Measurements from ENCODE around the gene HRH1.

HRH1 gene

DNA sequence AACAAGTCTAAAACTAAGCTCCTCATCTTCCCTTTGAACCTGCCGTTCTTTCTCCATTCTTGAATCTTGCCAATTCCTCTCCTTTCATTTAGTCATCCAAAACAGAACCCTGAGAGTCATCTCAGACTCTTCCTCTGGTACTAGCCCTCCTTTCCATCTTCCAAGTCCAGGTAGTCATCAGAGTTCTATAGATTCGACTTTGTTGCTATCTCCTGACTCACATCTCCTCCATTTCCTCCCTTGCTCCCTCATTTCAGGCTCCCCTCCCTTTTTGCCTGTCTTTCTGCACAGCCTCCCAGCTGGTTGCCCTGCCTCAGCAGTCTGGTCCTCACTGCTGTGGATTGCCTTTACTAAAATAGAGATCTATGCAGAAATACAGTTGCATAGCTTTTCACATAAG, 122.6 kb downstream of the HRH1 start:
- no peak for DNase-seq (ENCODE audit: low read depth, low spot score)

DNA sequence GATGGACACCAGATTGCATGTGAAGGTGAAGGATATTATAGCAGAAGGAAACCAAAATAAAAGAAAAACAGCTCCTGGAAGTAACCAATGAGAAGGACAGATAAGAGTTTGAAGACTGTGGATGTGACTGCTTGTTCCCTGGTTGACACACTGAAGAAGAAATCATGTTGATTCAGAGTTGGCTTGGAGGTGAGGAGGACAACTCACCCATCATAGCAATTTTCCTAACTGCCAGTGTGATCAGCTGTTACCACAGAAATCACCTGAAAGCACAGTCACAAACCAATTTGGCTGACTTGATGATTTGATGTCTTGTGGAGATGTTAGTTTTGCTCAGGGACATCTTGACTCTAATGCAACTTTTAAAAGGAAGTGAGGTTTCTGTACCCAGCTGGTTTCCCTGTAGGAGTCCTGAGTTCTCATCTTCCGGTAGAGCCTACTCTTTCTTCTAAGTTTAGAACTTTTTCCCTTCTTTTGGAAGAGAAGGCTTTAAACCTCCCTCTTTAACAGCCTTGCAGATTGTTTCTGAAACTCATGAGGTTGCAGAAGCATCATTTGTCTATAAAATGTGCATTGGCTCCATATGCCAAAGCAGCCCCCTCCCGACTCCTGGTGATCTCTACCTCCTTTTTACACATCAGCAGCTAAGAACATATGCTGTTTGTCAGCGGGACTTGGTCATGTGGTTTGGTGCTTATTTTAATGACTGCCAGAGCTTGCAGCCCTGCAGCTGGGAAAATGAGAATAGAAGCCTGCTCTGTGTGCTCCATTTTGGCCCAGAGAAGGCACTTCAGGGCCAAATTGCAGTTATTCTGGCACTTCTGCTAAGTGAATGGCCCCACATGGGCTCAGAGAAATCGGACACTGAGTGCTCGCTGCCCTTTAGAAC, 128.2 kb downstream of the HRH1 start:
- no peak for DNase-seq (ENCODE audit: low read depth, low spot score)

DNA sequence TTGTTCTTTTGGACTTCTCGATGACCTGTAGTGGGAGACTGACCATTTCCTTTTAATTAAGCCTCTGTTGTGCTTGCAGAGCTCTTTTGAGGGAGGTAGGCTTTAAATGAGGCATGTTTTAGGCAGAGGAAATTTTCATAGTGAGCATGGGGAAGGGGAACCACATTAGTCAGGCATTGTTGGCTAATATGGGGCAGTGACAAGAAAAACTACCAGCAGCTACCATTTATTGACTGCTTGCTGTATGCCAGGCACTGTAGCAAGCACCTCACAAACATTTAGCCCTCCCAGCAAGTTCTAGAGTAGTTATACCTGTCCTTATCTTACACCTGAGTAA, 128.8 kb downstream of the HRH1 start:
- DNase-seq (ENCODE audit: low read depth, low spot score), result no peak

DNA sequence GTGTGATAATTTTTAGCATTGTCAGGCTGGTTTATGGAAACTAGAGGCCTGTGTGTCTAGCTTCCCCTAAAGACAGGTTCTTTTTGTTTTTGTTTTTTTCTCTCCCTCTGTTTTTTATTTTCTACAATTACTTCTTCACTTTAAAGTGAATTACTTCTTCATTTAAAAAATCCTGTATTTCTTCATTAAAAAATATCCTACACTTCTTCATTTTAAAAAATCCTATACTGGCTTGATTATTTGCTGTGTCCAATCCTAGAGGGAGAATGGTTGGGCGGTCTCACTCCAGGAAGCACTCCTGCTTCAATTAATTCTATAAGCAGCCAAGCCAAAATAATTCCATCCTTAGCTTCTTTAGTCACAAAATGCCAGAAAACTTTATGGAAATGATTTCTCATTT, 129.7 kb downstream of the HRH1 start:
- no peak for DNase-seq (ENCODE audit: low read depth, low spot score)

DNA sequence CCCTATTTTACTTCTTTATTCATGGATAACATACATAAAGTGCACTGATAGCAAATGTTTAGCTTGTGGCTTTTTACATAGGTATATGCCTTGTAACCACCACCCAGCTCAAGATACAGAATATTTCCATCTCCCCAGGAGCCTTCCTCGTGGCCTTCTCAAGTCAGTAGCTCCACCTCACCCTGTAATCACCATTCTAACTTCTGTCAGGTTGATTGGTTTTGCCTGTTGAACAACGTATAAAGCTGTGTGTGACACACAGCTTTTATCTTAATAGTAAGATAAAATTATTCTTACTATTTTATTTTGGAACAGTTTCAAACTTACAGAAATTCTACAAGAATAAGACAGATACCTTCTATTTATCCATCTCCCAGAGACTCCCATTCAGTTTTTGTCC, 131.2 kb downstream of the HRH1 start:
- no peak for DNase-seq (ENCODE audit: low read depth, low spot score)

DNA sequence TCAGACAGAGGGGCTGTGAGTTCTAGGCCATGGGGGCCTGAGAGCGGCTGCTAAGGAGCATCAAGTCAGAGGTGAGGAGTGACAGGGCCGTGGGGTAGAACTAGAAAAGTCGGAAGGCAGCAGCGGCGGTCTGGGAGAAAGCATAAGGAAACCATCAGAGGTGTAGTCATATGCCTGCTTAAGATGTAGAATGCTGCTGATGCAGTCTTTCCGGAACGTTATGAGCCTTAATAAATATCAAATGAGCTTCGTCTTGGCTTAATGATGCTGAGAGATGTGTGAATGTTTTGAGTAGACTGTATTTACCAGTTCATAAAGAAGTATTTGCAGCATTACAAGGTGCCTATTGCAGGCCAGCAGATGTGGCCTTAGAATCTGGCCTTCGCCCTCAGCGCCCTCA, 133.1 kb downstream of the HRH1 start:
- DNase-seq (ENCODE audit: low read depth, low spot score), result no peak

DNA sequence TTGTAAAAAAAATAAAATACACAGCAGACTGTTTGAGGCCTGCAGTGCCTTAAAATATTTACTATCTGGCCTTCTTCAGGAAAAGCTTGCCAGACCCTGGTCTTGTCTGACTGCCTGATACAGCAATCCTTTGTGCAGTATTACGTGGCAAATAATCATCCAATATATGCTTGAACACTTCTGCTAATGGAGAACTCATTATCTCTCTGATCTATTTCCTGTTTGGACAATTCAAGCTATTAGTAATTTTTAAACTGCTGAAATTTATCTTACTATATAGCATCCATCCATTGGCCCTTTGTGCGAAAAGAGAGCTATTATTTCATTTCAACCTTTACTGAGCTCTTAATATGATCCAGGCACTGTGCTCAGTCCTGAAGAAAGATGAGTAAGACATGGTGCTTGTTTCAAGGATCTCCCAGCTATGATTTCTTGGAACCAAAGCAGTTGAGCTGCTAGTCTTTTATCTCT, 133.8 kb downstream of the HRH1 start:
- DNase-seq (ENCODE audit: low read depth, low spot score), result no peak

DNA sequence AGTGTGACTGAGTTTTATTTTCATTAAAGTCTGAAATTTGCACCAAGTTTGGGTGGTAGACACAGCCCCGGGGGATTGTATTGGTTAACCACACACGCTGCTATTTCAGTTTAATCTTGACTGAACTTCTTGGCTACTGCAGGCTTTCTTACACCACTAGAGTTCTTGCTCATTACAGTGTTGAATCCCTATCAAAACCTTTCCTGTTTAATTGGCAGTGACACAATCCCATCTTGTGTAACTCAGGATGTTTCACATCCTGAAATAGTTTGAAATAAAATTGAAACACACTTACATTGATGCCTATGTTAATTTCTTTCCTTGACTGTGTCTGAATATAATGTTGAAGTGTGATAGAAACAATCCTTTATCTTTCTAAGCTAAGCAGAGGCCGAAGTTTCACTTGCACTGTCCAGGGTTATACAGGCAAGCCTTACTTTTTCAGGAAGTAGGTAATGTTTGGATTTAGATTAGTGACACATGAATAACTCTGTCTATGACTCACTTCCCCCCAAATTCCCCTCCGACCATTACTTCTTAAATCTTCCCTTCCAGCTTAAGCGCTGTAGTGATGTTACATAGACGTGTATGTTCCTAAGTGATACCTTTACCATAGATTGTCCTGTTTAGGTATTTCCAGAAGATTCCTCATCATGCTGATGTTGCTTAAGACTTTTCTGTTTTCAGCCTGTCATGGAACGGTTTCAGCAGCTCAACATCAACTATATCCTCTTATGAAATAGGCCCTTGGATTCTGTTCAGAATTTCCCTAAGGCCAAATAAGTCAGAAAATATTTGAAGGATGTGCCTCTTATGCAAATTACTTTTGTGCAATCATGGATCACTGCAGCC, 134.7 kb downstream of the HRH1 start:
- DNase-seq (ENCODE audit: low read depth, low spot score), result no peak

DNA sequence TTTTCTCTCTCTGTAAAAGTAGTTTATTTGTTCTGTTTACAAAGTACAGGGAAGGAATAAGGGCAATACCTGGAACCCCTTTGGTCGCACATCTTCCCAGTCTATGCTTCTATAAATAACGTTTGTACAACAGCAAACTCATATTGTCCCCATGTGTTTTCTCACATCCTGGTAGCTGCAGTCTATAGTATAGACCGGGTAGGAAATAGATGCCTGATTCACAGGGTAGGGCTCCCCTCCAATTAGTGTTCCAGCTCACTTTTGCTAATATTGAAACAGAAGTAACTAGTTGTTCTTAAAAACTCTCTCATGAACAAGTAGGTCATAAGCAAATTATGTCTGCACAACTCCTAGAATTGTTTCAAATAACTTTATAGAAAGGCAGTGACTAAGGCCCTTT, 135.6 kb downstream of the HRH1 start:
- no peak for DNase-seq (ENCODE audit: low read depth, low spot score)

DNA sequence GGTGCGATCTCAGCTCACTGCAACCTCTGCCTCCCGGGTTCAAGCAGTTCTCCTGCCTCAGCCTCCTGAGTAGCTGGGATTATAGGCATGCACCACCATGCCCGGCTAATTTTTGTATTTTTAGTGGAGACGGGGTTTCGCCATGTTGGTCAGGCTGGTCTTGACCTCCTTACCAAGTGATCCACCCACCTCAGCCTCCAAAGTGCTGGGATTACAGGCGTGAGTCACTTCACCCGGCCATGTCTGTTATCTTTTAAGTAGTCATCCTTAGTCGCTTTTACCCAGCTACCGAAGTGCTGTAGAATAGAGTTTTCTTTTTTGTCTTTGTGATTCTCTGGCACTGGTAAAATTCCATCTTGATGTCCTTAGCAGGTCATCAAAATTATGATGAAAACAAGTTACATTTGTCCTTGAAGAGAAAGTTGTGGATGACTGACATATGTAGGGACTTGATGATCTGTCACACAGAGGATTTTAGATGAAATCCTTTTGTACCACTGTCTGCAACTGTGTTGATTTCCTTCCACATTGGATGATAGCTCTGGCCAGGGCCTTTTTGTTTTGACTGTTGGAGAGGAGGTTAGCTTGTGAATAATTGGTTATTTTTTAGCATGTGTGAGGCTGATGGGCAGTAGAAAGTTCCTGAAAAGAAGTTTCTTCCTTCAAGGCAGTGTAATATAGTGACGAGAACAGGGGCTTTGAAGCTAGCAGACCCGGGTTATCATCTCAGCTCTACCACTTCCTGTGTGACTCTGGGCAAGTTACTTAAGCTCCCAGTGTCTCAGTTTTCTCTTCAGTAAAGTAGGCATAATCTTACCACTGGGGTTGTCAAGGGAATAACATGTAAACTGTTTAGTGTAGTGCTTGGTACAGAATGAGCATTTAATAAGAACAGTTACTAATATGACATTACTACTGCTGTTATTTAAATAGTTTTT, 136.7 kb downstream of the HRH1 start:
- DNase-seq (ENCODE audit: low read depth, low spot score), result no peak

DNA sequence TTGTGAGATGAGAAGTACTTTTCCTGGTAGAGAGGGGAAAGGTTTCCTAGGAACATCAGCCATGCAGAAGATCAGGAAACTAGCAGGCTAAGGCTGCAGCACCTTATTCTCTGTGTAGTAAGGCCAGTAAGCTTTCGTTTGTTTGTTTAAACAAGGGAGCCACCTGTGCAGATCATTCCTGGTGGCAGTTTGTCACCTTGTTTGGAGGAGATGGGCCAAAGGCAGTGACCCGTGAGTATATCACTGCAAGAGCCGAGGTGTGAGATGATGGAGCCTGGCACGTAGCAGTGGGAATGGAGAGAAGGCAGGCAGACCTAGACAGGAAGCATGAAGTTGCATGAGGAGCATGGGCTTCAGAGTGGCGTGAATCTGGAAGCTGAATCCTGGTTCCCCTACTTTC, 137.5 kb downstream of the HRH1 start:
- DNase-seq (ENCODE audit: low read depth, low spot score), result no peak

DNA sequence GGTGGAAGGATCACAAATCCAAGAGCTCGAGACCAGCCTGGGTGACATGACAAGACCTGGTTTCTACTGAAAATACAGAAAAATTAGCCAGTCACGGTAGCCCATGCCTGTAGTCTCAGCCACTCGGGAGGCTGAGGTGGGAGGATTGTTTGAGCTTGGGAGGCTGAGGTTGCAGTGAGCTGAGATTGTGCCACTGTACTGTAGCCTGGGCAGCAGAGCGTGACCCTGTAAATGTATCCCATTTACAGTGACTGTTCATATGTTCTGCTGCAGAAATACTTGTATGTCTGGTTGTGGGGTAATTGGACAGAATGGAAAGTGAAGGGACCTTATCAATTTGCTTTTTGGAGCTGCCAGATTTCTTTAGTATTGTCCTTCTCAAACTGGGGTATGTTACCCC, 142.8 kb downstream of the HRH1 start:
- no peak for DNase-seq (ENCODE audit: low read depth, low spot score)

DNA sequence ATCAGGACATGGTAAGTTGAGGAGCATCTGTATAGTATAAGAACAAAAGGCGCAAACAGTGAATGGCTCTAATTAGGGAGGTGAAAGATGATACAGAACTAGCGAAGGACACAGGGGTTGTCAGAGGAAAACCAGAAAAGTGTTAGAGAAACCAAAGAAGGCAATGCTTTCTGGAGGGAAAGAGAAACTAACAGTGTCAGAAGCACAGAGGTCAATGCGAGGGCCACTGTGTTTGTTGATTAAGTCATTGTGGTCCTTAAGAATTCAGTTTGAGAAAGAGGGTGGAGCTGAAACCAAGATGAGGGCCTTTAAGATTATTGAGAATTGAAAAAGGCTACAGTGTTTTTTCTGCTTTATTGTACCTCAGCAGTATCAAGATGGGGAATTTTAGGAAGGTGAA, 146.7 kb downstream of the HRH1 start:
- no peak for DNase-seq (ENCODE audit: low read depth, low spot score)

DNA sequence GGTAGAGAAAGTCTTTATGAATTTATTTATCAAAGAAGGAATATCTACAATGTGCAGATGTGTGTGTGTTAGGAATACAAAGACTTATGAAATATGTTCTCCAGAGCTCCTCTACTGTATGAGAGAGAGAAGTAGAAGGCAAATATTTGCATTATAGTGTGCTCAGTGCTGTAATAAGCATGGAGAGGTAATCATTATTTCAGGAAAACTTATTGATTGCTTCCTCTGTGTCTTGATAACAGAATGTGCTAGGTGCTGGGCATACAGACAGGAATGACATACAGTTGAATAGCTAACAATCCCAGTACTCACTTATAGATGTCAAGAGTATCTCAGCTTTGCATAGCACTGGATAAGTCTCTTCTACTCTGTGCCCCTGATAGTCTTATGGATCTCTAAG, 148.2 kb downstream of the HRH1 start:
- DNase-seq (ENCODE audit: low read depth, low spot score), result no peak

DNA sequence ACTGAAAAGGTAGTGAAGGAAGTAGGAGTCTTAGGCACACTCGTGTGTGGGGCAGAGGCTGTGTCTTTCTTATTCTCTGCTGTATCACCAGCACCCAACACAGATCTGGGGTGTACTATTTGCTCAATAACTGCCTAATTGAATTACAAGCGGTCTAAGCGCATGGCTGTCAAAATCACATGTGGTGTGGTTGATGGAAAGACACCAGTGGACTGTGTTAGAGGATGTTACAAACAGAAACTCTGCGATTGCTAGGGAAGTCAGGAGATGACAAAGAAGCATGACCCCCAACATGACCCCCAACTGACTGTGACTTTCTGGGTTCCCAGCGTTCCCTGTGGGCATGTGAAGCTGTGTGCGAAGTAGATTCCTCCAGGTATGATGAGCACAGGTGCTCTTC, 149.9 kb downstream of the HRH1 start:
- DNase-seq (ENCODE audit: low read depth, low spot score), result no peak

DNA sequence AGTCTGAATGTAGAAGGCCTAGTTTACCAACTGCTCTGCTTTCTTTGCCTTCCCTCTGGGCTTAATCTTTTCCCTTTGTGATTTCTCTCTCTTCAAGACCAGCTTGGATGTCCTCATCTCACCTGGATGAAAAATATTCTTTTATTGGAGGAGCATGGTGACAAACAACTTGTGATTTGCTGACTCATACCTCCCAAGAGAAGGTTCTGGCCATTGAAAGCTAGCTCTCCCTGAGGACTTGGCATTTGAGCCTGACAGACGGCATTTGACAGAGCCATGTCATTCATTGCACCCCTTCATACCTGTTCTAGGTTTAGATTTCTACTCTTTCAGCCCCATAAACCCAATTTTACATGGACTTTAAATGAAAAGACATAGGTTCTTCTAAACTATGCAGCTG, 151.2 kb downstream of the HRH1 start:
- no peak for DNase-seq (ENCODE audit: low read depth, low spot score)

DNA sequence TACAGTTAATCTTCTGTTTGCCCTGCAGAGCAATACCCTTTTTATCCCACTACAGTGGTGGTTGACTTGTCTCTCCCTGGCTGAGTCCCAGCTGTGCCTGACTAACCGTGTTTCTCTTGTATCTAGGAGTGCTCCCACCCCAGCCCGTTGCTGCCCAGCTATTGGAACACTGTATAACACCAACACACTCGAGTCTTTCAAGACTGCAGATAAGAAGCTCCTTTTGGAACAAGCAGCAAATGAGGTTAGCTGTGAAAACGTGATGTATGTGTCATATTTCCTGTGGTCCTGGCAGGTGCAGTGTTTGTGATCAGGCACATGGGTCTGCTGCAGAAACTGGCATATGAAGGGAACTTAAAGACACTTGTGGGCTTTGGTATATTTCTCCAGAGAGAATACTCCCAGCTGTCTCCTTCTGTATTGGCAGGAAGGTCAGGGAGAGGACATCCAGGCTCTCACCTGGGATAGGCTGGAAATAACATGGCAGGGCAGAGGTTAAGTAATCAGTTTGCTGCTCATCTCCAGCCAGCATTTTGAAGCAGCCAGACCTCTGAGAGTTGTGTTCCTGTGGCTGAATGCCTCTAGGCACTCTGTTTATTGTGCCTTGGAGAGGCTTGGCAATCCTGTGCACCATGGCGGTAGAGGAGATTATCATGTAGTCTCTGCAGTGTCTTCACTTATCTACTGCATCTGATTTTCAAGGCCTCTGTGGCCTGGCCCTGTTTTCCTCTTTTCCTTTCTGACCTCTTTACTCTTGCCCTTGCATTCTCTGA, 152.7 kb downstream of the HRH1 start:
- DNase-seq (ENCODE audit: low read depth, low spot score), result peak; percentile 16

DNA sequence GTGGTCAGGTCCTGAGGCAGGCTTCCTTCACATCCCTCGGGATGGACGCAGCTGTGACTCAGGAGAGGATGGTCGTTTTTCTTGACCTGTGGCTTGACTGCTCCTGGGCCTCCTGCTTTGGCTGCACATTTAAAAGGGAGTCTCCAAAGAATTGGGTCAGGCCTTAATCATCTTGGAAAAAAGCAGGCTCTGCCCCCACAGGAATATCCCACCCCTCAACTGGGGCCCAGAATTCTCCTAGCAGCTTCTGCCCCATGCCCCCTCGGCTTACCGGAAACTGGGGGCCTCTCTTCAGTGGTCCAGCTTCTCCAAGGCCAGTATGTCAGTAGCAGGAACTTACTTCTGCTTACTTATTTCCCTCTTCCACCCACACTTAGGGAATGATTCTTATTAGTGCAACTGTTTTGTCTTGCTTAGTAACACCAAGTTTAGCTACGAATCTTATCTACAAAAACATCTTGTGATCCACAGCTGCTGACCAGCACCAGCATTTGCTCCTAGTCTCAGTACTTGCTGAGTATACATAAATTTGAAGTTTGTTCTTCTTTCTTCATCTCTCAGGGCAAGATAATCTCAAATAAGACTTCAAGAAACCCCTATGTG, 153.6 kb downstream of the HRH1 start:
- DNase-seq (ENCODE audit: low read depth, low spot score), result no peak

DNA sequence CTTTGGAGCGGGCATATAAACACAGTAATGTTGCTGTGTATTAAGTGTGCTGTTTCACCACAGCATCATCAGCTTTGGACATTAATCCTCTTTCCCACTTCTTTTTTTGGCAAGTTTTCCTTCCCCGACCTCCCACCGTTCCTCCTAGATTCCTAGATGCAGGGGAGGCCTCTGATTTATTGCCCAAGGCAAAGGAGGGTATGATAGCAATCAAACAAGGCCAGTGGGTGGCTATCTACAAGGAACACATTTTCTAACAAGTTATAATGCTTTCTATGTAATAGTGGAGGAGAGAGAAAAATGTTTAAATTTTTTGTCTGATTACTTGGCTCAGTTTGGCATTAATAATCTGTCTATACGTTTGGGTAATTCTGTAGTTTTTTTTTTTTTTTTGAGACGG, 156.0 kb downstream of the HRH1 start:
- no peak for DNase-seq (ENCODE audit: low read depth, low spot score)

DNA sequence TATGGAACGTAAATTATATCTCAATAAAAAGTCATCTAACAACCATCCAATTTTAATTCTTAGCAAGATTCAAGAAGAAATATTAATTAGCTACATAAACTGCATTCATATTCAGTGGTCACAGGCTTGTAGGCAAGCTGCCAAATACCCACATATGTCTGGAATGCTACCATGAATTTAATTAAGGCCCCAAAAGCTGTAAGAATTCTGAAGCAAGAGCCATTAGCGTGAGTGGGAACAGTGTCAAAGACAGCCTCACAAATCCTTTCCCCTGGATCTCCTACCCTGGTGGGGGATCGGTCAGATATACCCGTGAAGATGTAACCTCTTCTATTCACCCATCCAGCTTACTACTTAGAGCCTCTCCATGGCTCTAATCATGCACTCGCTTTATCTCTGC, 157.9 kb downstream of the HRH1 start:
- DNase-seq (ENCODE audit: low read depth, low spot score), result no peak
